ENCODE data around the gene RNU7-1. TPM values are rescaled to one million over a fixed set of nuclear protein-coding genes. Genes with fewer than 3 reads are reported as not detected.

Gene RNU7-1
- total and polyA plus RNA-seq, 2 experiments from 2014 or later: not detected

GRCh38 chr12:6957151-6957701 is 13.6 kb downstream of the RNU7-1 start:
- no peaks in the 10 kb centered on the region for H3K9me3 ChIP-seq (ENCODE audit: low read depth)
- H2AFZ ChIP-seq: no peak overlapping the region
- H3K4me2 ChIP-seq: no peak overlapping the region
- no peaks in the 10 kb centered on the region for H4K20me1 ChIP-seq (ENCODE audit: insufficient read depth, poor library complexity, severe bottlenecking)
- H3K27ac ChIP-seq: no peak overlapping the region
- no peaks in the 10 kb centered on the region for H3K9me2 ChIP-seq (replicated peaks; ENCODE audit: insufficient read depth)
- H3K79me2 ChIP-seq: no peaks in the 10 kb centered on the region
- H3K4me3 ChIP-seq: no peak overlapping the region
- DNase-seq (ENCODE audit: low spot score): no peak
- WGBS (ENCODE audit: low lambda C conversion rate, missing lambda C conversion rate): 92% methylated on average over 19 of the region's 20 CpGs
- H3K27me3 ChIP-seq: no peaks in the 10 kb centered on the region
- TF ChIP-seq EZH2phosphoT487 (IDR thresholded peaks at IDR 0.05; ENCODE audit: low read depth, severe bottlenecking, unreplicated experiment) (no peak), EZH2 (IDR thresholded peaks at IDR 0.05; ENCODE audit: borderline replicate concordance) (no peak), CTCF (IDR thresholded peaks at IDR 0.05; ENCODE audit: poor library complexity) (no peak)
- no peaks in the 10 kb centered on the region for H3K36me3 ChIP-seq (replicated peaks; ENCODE audit: insufficient read depth, low read depth)
- H3K4me1 ChIP-seq (ENCODE audit: insufficient read depth): peaks cover 13% of the 10 kb centered on the region

GRCh38 chr12:6957741-6958608 is 14.4 kb downstream of the RNU7-1 start:
- Histone ChIP-seq H3K4me2 (no peak overlapping the region), H3K36me3 (replicated peaks; ENCODE audit: insufficient read depth, low read depth) (no peaks in the 10 kb centered on the region), H3K79me2 (no peaks in the 10 kb centered on the region), H3K4me1 (ENCODE audit: insufficient read depth) (peaks cover 13% of the 10 kb centered on the region), H3K9me3 (ENCODE audit: low read depth) (no peaks in the 10 kb centered on the region), H2AFZ (no peak overlapping the region), H3K27ac (no peak overlapping the region), H3K4me3 (no peak overlapping the region), H3K27me3 (no peaks in the 10 kb centered on the region), H4K20me1 (ENCODE audit: insufficient read depth, poor library complexity, severe bottlenecking) (no peaks in the 10 kb centered on the region), H3K9me2 (replicated peaks; ENCODE audit: insufficient read depth) (no peaks in the 10 kb centered on the region)
- WGBS (ENCODE audit: low lambda C conversion rate, missing lambda C conversion rate): 91% methylated on average over 27 of the region's 28 CpGs
- no peak for DNase-seq (ENCODE audit: low spot score)
- TF ChIP-seq EZH2phosphoT487 (IDR thresholded peaks at IDR 0.05; ENCODE audit: low read depth, severe bottlenecking, unreplicated experiment): no peak
- no peak for TF ChIP-seq EZH2 (IDR thresholded peaks at IDR 0.05; ENCODE audit: borderline replicate concordance)
- no peak for TF ChIP-seq CTCF (IDR thresholded peaks at IDR 0.05; ENCODE audit: poor library complexity)

GRCh38 chr12:6958609-6959057 is 15.0 kb downstream of the RNU7-1 start:
- Histone ChIP-seq H3K4me2 (no peak overlapping the region), H3K4me1 (ENCODE audit: insufficient read depth) (peaks cover 10% of the 10 kb centered on the region), H3K9me2 (replicated peaks; ENCODE audit: insufficient read depth) (no peaks in the 10 kb centered on the region), H2AFZ (no peak overlapping the region), H4K20me1 (ENCODE audit: insufficient read depth, poor library complexity, severe bottlenecking) (no peaks in the 10 kb centered on the region), H3K9me3 (ENCODE audit: low read depth) (no peaks in the 10 kb centered on the region), H3K36me3 (replicated peaks; ENCODE audit: insufficient read depth, low read depth) (no peaks in the 10 kb centered on the region), H3K27me3 (no peaks in the 10 kb centered on the region), H3K4me3 (no peak overlapping the region), H3K79me2 (peaks cover 5% of the 10 kb centered on the region), H3K27ac (no peak overlapping the region)
- DNase-seq (ENCODE audit: low spot score): no peak
- 90% methylated on average over 10 of the region's 10 CpGs for WGBS (ENCODE audit: low lambda C conversion rate, missing lambda C conversion rate)
- TF ChIP-seq CTCF (IDR thresholded peaks at IDR 0.05; ENCODE audit: poor library complexity) (no peak), EZH2 (IDR thresholded peaks at IDR 0.05; ENCODE audit: borderline replicate concordance) (no peak), EZH2phosphoT487 (IDR thresholded peaks at IDR 0.05; ENCODE audit: low read depth, severe bottlenecking, unreplicated experiment) (no peak)

Data from hepatocyte (in vitro differentiated cells).